Activated CD4-positive, alpha-beta T cell treated with anti-CD3 and anti-CD28 coated beads for 4 hours (primary cell): Measurements from ENCODE around the gene LYPLAL1.

ENCODE experiments used
- DNase-seq, 2 donors: peaks; one replicate each; pipeline ENCODE4 v3.0.0-alpha.2; 2020

The LYPLAL1 gene

GRCh38 chr1:219173758-219174459 is at the start of gene LYPLAL1:
LYPLAL1 (plus strand) TSS chr1:219173878; CDS start chr1:219173891, 13 bp downstream.
- DNase-seq = peak; percentile 83 to 86

- no peak for DNase-seq
Measured at GRCh38 chr1:219124163-219124562, 49.5 kb upstream of the LYPLAL1 start.

DNA sequence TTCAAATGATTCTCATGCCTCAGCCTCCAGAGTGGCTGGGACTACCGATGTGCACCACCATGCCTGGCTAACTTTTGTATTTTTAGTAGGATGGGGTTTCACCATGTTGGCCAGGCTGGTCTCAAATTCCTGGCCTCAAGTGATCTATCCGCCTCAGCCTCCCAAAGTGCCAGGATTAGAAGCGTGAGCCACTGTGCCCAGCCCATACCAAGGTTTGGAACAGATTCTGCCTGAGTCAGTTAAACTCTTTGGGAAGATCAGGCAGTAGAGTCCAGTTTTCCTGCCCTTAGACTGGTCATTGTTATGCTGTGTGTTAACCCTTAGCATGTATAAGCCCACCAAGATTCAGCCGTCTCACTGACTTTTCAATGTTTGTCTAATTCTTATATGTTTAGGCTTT is 48.3 kb upstream of the LYPLAL1 start:
- no peak for DNase-seq

GRCh38 chr1:219126377-219126776 is 47.3 kb upstream of the LYPLAL1 start:
- no peak for DNase-seq

GRCh38 chr1:219128957-219129356 is 44.7 kb upstream of the LYPLAL1 start:
- no peak for DNase-seq

DNA sequence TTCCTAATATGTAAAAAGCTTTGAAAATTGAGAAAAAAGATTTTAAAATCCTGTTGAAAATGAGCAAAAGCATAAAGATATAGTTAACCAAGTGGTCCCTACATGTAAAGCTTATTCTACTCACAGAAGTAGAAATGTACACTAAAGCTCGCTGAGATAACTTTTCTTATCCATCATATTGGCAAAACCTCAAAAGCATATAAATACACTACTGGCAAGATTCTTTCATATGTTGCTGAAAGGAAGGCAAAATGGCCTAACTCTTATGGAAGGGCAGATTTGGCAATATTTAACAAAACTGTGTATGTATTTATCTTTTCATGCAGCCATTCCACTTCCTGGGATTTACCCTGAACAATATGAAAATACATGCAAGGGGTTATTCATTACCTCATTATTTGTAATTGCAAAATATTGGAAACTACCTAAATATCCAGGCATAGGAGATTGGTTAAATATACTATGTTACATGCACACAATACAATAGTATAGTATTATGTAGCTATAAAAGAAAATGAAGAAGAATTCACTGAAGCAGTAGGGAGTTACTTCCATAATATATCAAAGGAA is 43.2 kb upstream of the LYPLAL1 start:
- DNase-seq = no peak

DNA sequence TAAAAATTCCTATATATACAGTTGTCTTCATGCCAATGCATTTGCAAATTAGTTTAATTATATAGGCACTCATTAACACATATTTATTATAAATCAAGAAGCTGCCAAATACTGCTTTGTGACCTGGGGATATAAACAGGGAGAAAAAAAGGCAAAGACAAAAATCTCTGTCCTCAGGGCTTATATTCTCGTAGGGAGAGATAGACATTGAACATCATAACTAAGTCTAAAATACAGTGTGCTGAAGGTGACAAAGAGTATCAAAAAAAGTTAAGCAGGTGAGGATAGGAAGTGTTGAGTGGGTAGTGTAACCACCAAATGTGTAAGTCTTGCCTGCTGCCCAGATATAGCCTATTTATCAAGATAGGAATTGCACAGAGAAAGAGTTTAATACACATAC is 40.7 kb upstream of the LYPLAL1 start:
- DNase-seq = no peak

DNA sequence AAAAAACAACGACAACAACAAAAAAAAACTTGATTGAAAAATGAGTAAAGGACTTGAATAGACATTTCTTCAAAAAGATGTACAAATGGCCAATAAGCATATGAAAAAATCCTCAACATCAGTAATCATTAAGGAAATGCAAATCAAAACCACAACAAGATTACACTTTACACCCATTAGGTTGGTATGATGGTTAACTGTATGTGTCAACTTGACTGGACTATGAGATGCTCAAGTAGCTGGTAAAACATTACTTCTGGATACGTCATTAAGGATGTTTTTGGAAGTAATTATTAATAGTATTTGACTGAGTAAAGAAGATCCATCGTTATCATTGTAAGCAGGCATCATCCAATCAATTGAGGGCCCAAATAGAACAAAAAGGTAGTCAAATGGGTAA is 34.9 kb upstream of the LYPLAL1 start:
- no peak for DNase-seq

DNA sequence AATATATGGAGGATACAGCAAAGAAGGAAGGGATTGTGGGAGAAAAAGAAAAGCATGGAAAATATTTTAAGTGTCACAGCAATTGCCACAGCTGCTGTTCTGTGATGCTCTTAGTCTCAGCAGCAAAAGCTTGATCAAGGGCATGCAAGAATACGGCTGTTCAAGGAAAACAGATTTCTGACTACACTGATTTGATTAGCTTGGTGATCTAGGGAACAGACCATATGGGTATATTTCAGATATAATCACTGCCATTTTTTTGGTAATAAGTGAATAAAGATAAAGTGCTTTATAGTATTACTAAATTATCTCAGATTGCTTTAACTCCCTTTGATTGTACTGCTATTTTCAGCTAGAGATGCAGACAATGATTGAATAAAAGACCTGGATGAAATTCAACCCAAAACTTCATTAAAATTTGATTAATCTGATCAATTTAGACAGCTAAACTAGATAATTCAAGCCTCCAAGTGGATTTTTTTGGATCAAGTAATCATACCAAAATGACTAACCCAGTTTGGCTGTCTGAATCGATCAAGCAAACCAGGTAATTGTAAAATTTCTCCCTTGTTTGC is 33.3 kb upstream of the LYPLAL1 start:
- no peak for DNase-seq

- DNase-seq = no peak
Measured at GRCh38 chr1:219143735-219144134, 29.9 kb upstream of the LYPLAL1 start.

GRCh38 chr1:219144658-219145315 is 28.9 kb upstream of the LYPLAL1 start:
- no peak for DNase-seq

DNA sequence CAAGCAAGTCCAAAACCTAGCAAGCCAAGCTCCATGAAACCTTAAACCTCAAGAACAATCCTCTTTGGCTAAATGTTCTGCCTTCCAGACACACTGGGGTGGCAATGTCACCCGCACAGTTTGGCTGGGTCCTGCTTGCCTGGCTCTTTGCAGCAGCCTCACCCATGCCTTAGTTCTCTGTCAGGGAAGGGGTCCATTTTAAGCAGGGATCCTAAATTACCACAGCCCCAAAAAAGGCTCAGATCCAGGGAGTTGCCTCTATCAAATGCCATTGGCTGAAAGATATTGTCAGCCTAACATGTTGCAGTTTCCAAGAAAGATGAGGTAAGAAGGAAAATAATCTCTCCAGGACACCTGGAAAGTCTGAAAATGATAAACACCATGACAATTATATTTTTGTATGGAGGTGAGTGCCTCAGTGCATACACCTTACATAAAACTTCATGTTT is 26.1 kb upstream of the LYPLAL1 start:
- DNase-seq = no peak

DNA sequence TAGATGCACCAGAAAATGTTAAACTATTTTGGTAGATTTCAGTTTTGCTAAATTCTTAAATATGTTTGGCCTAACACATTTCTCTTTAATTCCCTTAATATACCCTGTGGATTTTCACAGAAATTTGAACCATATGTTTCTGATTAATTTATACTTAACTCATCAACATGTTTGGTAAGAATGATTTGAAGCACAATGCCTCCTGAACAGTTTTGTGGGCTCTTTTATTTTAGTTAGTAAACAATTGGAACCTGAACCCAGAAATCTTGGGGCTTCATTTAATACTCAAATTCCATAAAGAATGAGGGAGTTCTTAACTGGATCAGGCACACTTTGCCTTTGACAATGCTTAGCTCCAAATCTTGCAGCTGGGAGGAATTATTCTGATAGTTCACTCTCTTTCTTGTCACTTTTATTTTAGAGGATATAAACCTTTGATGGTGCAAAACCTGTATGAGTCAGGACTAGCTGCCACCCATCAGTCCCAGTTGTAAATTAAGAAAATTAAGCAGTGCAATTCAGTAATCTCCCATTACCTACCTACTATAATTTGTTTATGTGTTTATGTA is 24.6 kb upstream of the LYPLAL1 start:
- DNase-seq = no peak

DNA sequence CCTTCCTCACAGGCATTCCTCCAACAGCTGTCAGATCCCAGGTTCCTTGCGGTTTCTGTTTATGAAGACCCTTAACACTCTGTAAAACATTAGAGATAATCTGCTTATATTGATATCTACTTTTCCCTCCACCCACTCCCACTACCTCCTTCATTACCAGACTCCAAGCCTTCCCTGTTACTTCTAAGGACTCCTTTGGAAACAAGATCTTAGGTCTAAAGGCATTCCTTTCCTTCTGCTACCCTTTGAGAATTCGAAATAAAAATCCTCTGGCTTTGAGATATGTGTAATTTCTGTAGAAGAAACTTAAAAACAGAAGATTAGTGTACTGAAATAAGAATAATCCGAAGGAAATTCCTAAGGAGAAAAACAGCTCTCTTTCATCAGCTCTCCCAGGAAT is 23.7 kb upstream of the LYPLAL1 start:
- no peak for DNase-seq

- no peak for DNase-seq
Measured at GRCh38 chr1:219150913-219151312, 22.8 kb upstream of the LYPLAL1 start.

DNA sequence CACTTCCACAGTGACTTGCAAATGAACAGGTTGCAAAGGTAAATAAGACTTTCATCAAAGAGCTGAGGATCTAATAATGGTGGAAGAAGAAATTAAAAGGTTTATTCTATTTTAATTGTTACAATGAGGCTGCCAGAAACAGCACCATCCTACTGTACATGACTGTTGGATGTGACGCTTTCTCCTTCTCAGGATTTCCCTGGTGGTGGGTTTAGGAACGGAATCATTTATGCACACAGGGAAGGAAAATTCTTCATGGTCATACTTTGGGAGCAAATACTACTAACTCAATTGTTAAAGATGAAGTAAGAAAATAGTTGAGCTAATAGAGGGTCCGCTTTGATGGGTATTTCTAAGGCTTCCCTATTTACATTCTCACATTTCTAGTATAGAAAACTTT is 22.2 kb upstream of the LYPLAL1 start:
- no peak for DNase-seq

DNA sequence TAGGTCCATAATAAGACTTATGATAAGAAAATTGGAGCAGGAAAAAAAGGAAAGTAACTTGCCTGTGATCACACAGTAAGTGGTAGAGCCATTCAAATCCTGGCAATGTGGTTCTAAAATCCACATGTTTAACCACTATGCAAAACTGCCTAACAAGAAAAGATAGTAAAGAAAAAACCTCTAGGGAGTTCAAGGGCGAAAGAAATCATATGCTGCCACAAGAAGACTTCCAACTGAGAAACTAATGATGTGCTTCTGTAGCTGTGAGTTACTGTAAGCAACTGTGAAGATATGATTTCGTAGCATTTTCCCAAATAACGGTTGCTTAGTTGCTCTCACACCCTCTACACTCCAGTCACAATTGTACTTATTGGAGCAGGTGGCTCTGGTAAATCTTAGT is 20.9 kb upstream of the LYPLAL1 start:
- DNase-seq = no peak

DNA sequence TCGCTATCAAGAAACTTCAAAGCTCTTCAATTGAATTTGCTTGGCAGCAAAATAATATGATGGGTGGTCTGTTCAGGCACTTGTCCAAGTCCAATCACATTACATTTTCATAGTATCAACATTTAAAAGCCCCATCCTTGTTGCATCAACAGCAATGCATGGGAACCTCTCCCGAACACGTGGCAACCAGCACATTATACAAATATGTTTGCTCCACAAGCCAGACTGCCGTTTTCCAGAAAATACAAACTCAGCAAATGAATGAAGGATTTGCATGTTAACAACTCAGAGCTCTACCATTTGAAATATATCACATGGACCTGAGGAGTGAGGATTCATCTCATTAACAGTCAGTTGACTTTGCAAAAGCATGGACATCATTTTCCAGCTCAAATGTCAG is 20.0 kb upstream of the LYPLAL1 start:
- no peak for DNase-seq

DNA sequence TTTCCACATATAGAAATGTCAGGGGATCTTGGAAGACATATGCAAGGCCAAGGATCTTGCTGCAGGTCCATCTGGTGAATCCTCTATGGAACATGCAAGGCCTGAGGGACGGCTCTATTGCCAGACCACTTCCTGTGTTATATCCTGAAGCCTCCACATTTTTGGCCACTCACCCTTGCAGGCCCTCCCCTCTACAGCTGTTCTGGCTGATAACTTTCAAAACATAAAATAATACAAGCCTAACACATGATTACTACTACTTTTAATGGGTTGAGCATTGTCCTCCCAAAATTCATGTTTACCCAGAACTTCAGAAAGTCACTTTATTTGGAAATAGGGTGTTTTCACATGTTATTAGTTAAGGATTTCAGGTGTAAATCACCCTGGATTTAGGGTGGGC is 18.5 kb upstream of the LYPLAL1 start:
- DNase-seq = no peak

DNA sequence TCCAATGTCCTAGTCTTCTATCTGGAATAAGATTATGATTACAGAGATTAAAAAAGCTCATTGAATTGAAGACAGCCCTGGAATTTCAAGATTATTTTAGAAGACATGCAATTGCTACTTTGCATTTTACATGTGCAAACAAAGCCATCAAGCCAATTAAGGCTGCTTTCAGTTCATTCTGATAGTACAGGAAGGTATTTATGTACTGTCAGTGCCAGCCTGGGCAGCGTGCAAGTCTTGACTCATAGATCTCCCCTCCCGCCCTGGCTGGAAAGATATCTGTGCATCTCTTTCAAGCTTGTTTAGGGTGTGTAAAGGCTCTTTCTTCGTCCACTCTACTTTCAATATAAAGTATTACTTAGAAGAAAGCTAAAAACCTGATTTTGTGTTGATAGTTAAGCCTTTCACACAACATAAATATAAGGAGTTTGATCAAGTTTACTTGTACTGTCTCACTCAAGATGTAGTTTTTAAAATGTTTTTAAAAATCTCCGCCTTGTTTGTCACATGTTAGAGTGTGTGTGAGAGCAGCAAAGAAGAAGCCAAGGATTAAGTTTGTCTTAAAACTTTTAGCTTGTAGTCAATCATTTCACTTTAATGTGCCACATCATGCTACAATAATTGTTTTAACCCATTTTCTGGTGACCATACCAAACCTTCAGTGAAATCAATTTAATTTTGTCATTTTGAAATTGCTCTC is 13.6 kb upstream of the LYPLAL1 start:
- no peak for DNase-seq

- no peak for DNase-seq
Measured at GRCh38 chr1:219160967-219161366, 12.7 kb upstream of the LYPLAL1 start.

GRCh38 chr1:219161371-219161770 is 12.3 kb upstream of the LYPLAL1 start:
- DNase-seq = no peak

- DNase-seq = no peak
Measured at GRCh38 chr1:219163401-219163954, 10.2 kb upstream of the LYPLAL1 start.
